ENCODE results near the gene ADCY5. TPM values are rescaled to one million over a fixed set of nuclear protein-coding genes. Genes with fewer than 3 reads are reported as not detected.

ADCY5 gene
- total RNA-seq, 1 donor from 2014 or later, result 3.8 TPM

Other genes starting within 250 kb of the ADCY5 start
- 7.7 TPM for gene SEC22A, start 247.1 kb downstream of the ADCY5 start, total RNA-seq
- gene HACD2, start 136.0 kb upstream of the ADCY5 start, total RNA-seq, result 24.5 TPM

Data from left lobe of liver (tissue), 1 donor.